Measurements from ENCODE around the gene SLC30A2.

The SLC30A2 gene

DNA sequence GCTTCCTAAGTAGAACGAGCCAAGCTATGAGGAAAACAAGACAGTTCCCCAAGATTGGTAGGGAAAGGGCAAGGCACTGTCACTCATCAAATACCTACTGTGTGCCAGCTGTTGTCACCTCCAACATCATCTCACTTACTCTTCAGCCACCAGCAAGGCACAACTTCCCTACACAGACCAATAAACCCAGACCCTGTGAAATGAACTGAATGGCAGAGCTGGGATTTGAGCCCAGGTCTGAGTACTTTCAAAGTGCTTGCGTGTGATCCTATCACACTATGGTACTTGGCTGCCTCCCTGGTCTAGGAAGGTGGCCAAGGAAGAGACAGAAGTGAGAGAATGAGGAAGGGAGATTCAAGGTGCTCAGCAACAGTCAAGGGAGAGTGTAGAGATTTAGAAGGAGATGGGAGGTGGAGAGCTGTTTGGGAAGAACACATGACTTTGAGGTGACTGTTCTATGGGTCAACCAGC, 38.2 kb upstream of the SLC30A2 start:
- no peak overlapping the region for H3K27ac ChIP-seq

DNA sequence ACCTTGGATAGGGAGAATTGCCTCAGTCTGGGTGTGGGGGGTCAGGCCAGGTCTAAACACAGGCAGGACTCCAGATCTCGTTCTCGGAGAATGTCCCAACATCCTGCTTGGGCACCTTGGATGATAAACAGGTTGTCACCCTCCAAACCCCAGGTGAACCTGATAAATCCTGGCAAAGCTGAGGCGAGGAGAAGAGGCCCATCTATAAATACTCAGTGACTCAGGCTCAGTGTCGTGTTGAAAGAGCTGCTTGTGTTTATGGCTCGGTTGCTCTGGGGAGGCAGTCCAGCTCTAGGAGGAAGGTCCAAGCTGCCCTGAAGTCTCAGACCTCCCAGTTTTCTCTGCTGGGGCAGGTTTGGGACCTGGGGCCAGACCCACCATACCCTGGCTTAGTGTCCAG, 37.3 kb upstream of the SLC30A2 start:
- H3K27ac ChIP-seq = no peak overlapping the region
- TF ChIP-seq, protein P1, sequence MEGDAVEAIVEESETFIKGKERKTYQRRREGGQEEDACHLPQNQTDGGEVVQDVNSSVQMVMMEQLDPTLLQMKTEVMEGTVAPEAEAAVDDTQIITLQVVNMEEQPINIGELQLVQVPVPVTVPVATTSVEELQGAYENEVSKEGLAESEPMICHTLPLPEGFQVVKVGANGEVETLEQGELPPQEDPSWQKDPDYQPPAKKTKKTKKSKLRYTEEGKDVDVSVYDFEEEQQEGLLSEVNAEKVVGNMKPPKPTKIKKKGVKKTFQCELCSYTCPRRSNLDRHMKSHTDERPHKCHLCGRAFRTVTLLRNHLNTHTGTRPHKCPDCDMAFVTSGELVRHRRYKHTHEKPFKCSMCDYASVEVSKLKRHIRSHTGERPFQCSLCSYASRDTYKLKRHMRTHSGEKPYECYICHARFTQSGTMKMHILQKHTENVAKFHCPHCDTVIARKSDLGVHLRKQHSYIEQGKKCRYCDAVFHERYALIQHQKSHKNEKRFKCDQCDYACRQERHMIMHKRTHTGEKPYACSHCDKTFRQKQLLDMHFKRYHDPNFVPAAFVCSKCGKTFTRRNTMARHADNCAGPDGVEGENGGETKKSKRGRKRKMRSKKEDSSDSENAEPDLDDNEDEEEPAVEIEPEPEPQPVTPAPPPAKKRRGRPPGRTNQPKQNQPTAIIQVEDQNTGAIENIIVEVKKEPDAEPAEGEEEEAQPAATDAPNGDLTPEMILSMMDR (conservative IDR thresholded peaks at IDR 0.05) = no peak

More for the DNA sequence above, 38.2 kb upstream of the SLC30A2 start:
- TF ChIP-seq, protein P1 (conservative IDR thresholded peaks at IDR 0.05) = no peak

DNA sequence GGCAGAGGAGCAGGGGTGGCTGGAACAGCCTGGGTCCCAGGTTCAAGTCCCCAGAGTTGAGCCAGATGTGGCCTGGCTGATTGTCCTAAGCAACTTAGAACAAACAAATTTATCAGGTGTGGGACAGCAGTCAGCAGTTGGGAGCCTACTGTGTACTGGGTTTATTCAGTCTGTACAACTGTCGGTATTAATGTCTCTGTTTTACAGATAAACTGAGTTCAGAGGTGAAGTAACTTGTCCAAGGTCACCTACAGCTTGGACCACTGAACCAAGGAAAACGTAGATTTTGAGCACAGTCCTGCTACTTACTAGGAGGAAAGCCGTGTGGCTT, 36.1 kb upstream of the SLC30A2 start:
- no peak overlapping the region for H3K27ac ChIP-seq
- TF ChIP-seq, protein P1 (conservative IDR thresholded peaks at IDR 0.05) = no peak

GRCh38 chr1:26081267-26082019, 35.5 kb upstream of the SLC30A2 start:
- TF ChIP-seq, protein P1 (conservative IDR thresholded peaks at IDR 0.05) = no peak
- peak overlapping the region; percentile 83 for H3K27ac ChIP-seq

- H3K27ac ChIP-seq = peak overlapping the region; percentile 83
- TF ChIP-seq, protein P1 (conservative IDR thresholded peaks at IDR 0.05) = no peak
Observed at GRCh38 chr1:26079960-26080814, 34.3 kb upstream of the SLC30A2 start.

- H3K27ac ChIP-seq = peak overlapping the region; percentile 83
- TF ChIP-seq, protein P1 (conservative IDR thresholded peaks at IDR 0.05) = no peak
Observed at GRCh38 chr1:26079178-26079563, 33.3 kb upstream of the SLC30A2 start.

Measured in VCaP (cell line).